Ramos (cell line): ENCODE results near the gene FLRT2.

Experiments used
- in situ Hi-C: fragments of 300-500 bp; cut with MboI; formaldehyde crosslinking; loops from one replicate; pipeline ENCODE4 v1.14.3; 2022; ENCODE audit warnings: low sequenced_read_pairs; ENCODE audit not compliant: unreplicated experiment

FLRT2 gene

GRCh38 chr14:85529803-85530574 lies at the start of gene FLRT2:
Gene FLRT2, plus strand, starts transcription at chr14:85530144. Its CDS starts 91,371 bp downstream, at chr14:85621515.
- in situ Hi-C loops = no loop called here

- in situ Hi-C loops = no loop called here
Observed at GRCh38 chr14:85481471-85481870, 48.5 kb upstream of the FLRT2 start.

- in situ Hi-C loops = no loop called here
Observed at GRCh38 chr14:85482552-85482951, 47.4 kb upstream of the FLRT2 start.

GRCh38 chr14:85483037-85483436 lies 46.9 kb upstream of the FLRT2 start:
- in situ Hi-C loops = no loop called here

GRCh38 chr14:85483652-85484051 lies 46.3 kb upstream of the FLRT2 start:
- in situ Hi-C loops = no loop called here

- in situ Hi-C loops = no loop called here
Observed at GRCh38 chr14:85487215-85487614, 42.7 kb upstream of the FLRT2 start.

GRCh38 chr14:85501751-85502150 lies 28.2 kb upstream of the FLRT2 start:
- in situ Hi-C loops = no loop called here

- in situ Hi-C loops = no loop called here
Observed at GRCh38 chr14:85508863-85509262, 21.1 kb upstream of the FLRT2 start.

- in situ Hi-C loops = no loop called here
Observed at GRCh38 chr14:85512451-85512850, 17.5 kb upstream of the FLRT2 start.

GRCh38 chr14:85514487-85514886 lies 15.5 kb upstream of the FLRT2 start:
- in situ Hi-C loops = no loop called here

GRCh38 chr14:85516239-85517113 lies 13.5 kb upstream of the FLRT2 start:
- in situ Hi-C loops = no loop called here

- in situ Hi-C loops = no loop called here
Observed at GRCh38 chr14:85517114-85517688, 12.7 kb upstream of the FLRT2 start.

- in situ Hi-C loops = no loop called here
Observed at GRCh38 chr14:85519661-85520305, 10.2 kb upstream of the FLRT2 start.

- in situ Hi-C loops = no loop called here
Observed at GRCh38 chr14:85520581-85520980, 9.4 kb upstream of the FLRT2 start.

- in situ Hi-C loops = no loop called here
Observed at GRCh38 chr14:85523624-85524023, 6.3 kb upstream of the FLRT2 start.

GRCh38 chr14:85527006-85527405 lies 2.9 kb upstream of the FLRT2 start:
- in situ Hi-C loops = no loop called here

- in situ Hi-C loops = no loop called here
Observed at GRCh38 chr14:85527445-85528035, 2.4 kb upstream of the FLRT2 start.

- in situ Hi-C loops = no loop called here
Observed at GRCh38 chr14:85528080-85528896, 1.7 kb upstream of the FLRT2 start.

GRCh38 chr14:85528897-85529631 lies 880 bp upstream of the FLRT2 start:
- in situ Hi-C loops = no loop called here
